NAMALWA (cell line): Measurements from ENCODE around the gene GRHL1.
A peak's percentile ranks its signal among the peaks of the same experiment; 100 is the strongest.

Experiments
- DNase-seq: peaks from one replicate; pipeline ENCODE4 v3.0.0-alpha.2; 2015; ENCODE audit warnings: low spot score

Gene GRHL1

DNA sequence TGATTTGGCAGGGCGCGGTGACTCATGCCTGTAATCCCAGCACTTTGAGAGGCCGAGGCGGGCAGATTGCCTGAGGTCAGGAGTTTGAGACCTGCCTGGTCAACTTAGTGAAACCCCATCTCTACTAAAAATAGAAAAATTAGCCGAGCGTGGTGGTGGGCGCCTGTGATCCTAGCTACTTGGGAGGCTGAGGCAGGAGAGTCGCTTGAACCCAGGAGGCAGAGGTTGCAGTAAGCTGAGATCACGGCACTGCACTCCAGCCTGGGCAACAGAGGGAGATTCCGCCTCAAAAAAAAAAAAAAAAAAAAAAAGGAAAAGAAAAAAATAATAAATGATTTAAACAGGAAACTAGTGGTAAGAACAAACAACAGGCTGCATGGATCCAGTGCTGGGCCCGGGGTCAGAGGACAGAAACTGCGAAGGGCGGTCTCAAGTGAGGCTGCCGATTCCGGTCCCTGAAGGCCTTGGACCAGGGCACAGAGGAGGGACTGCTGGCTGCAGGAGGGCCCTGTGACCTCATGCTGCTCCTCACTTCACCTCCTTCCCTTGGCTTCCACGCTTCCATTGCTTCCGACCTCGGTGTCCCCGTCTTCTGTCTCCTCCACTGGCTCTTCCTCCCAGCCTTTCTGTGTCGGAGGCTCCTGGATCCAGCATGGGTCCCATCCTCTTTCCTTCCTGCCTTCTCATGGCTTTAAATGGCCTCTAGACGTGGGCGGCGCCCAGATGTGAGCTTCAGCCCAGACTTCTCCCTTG is 2.1 kb upstream of the GRHL1 start:
- DNase-seq = no peak

DNA sequence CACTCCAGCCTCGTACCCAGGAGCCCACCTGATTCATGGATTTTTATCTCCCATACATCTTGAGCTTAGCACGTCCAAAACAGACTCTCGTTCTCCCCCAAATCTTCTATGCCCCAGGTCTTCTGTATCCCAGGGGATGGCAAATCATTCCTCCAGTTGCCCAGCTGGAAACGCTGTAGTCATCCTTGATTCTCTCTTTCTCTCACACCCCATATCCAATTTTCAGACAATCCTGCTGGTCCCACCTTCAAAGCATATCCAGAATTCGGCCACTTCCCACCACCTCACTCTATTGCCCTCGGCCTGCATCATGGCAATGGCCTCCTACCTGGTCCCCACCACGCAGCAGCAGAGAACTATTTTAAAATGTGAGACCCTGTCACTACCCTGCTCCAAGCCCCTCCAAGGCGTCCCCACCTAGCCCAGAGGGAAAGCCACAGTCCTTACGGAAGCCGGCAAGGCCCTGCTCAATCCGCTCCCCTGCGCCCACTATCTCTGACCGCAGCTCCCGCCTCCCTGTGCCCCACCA is 1.4 kb upstream of the GRHL1 start:
- DNase-seq = no peak

DNA sequence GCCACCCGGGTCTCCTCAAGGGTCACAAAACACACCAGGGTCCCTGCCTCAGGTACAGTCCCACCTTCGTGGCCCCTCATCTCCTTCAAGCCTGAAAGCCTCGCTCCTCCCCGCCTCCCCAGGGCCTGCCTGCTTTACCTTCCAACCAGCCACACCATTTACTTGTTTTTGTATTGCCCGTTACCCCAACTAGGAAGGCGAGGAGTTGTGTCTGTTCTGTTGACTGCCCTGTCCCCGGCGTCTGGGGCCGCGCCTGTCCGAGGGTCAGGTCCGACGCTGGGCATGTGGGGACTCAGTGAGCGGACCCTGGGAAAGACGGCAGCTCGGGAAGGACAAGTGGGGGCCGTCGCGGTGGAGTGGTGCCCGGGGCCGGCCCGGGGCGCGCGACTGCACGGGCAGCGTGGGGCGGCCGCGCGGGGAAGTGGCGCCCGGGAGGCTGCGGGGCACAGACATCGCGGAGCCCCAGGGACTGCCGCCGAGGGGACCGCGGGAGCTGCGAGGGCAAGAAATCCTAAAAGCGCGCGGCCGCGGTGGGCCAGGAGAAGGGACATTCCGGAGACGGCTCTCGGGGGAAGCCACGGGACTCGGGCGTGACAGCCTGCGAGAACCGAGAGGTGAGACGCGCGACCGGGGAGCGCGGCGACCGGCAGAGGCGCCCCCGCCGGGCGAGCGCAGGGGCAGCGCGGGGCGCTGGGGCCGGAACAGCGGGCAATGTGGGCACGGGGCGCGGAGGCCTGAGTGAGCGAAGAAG is 797 bp upstream of the GRHL1 start:
- peak; percentile 50 for DNase-seq

DNA sequence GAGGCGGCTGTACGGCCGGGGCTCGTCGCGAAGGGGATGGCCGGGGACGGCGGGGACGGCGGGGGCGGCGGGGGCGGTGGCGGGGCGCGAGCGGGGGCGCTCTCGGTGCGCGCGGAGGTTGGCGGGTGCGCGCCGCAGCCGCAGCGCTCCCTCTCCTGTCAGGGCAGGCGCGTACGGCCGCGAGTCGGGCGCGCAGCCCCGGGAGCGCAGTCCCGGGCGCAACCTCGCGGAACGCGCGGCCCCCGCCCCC is 296 bp upstream of the GRHL1 start:
- DNase-seq = no peak

DNA sequence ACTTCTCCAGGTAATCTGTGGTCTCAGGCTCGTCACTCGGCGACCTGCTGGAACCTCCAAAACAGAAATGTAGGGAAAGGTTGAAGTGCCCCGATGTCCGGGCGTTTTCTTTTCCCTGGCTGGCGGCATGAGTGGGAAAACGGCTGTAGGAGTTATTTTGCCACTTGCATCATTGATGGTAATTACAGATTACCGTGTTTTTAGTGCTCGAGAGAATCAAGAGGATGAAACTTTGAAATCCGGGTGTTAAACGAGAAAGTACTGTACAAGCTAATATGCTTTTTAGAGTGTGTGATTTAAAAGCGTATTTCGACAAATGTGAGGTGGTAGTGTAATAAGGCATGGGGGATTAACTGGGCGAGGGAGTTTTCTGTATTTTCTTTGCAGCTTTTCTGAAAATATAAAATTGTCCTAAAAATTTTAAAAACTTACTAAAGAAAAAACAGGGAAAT is 819 bp downstream of the GRHL1 start:
- no peak for DNase-seq

DNA sequence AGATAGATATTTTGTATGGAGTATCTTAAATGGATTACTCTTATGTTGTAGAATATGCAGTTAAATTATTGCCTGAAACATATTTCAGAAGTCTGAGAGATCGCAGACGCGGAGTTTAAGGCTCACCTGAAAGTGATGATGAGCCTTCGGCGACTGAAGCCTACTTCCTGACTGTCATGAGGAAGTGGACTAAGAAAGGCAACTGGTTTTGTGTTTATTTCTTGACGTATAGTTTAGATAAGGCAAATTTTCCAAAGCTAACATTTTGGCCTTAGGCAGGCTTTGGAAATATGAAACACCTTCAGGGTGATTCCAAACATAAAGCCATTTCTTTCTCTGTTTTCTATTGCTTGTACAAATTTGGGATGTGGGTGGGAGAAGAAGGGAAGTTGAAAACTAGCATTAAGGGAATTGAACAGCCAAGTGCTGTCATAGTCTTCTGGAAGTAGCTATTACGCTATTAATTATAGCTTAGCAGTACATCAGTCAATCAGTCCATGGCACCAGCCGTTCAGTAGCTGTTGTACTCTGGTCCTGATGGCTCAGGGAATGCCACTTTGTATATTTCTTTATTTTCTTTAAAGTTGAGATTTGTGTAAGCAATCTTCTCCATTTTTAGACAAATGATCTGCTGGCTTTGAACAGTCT is 1.5 kb downstream of the GRHL1 start:
- no peak for DNase-seq

DNA sequence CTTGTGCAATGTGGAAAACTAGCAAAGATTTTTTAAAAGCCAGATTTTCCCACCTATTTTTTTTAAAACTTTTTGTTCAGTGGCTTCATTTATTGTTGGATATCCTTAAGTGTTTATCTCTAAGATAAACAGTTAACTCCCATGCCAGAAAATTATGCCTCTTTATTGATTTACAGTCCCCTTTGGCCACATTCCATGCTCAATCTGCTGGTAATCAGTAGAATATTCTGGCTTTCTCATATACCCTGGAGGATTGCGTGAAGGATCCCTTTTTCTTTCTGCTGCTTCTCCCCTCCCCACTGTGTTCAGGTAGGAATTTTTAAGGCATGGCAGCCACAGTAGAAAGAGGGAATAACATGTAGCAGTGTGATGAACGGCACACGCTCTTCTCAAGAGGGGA is 2.6 kb downstream of the GRHL1 start:
- DNase-seq = no peak

DNA sequence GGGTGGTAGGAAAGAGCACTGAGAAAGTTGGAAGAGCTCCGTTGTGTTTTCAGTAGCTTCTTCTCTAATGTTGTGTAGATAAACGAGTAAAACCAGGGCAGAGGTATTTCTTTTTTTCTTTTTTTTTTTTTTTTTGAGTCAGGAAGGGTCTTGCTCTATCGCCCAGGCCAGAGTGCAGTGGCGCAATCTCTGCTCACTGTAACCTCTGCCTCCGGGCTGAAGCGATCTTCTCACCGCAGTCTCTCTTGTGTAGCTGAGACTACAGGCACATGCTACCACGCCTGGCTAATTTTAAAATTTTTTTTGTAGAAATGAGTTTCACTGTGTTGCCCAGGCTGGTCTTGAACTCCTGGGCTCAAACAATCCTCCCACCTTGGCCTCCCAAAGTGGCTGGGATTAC is 6.6 kb downstream of the GRHL1 start:
- DNase-seq = no peak

DNA sequence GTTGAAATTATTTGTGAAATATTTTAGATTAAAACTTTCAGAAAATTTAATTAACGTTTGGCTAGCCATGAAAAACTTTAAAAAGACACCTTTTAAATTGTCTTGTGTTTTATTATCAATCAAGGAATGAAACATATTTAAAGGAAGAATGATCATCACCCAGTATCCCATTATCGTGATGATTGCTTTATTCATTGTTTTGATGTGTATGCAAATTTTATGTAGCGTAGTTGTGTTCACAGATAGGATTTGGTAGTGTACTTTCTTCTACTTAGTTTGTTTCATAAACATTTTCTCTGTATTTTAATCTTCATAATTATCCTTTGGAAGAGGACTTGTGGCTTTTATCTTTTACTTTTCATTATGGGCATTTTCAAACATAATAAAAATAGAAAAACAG is 7.8 kb downstream of the GRHL1 start:
- no peak for DNase-seq

DNA sequence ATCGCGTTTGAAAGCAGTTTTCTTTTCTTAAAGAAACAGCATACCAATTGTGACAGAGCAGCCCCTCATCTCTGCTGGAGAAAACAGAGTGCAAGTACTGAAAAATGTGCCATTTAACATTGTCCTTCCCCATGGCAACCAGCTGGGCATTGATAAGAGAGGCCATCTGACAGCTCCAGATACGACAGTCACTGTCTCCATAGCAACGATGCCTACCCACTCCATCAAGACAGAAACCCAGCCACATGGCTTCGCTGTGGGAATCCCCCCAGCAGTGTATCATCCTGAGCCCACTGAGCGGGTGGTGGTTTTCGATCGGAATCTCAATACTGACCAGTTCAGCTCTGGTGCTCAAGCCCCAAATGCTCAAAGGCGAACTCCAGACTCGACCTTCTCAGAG is 9.5 kb downstream of the GRHL1 start:
- no peak for DNase-seq

DNA sequence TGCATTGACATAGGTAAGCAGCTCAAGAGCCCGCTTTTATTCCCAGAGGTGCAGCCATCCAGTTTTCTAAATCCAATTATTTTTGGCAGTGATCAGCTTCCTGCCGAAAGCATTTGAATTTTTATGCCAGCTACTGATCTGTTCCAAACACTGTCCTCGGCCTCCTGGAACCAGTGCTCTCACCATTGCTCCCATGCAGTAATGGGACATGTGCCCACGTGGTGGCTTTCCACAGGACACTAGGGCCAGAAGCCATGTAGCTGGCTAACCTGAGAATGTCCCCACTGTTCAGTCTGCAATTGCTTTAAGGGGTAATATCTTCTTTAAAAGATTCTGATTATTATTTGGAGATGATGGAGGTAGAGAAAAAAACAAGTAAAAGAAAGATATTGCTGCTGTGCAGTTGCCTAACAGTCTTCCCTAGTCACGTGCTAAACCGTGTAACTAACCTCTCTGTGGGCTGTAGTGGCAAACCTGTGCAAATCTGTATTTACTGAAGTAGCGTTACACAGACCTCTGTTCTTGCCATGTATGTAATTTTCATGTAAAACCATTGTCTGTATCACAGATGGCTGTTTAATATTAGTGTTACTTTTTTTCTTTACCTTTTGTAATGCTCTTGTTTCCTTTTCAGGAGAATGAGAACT is 13.0 kb downstream of the GRHL1 start:
- DNase-seq = no peak

DNA sequence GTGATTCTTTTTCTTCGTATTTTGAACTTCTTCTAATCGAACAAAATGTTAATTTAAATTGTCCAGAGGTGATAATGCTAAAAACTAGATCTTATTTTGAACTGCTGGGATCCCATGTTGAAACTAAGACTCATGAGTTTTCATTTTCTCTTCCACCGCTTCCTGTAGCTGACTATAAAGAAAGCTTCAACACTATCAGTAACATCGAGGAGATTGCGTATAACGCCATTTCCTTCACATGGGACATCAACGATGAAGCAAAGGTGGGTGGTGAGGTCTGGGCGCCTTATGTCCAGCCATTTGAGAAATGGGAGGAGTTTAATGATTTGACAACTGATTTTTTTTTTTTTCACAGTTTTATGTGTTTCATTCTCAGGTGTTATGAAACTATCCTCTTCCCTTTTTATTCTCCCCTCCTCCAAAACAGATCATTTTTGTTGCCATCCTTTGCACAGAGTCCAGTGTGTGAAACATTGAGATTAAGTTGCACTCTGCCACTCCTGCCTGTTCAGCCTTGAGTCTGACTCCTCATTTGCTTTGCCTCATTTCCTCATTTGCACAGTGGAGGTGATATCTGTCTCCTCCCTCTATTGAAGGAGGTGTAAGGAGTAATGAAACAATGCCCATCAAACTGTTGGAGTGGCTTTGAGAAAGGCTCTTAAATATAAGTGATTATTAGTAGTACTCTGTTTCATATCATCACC is 13.8 kb downstream of the GRHL1 start:
- no peak for DNase-seq

DNA sequence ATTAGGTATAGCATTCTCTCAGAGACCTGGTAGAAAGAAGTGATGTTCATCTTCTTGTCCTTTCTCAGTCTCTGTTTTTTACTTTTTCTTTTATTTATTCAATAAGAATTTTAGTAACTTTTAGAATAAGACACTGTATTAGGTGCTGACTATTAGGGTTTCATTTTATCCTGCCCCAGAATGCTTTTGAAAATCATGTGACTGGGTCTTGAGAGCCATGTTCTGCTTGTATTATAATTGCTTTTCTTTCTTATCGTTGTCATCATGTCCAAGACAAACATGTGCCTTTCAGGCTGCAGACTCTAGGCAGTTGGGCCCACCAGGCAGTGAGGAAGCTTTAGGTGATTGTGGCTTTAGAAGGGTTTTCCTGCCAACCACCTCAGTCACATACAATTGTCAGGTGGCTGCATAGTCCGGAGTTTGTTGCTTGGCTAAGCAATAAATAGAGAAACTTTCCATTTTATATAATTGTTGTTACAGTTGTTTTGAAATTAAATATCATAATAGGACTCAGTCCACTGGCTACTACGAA is 15.1 kb downstream of the GRHL1 start:
- no peak for DNase-seq

DNA sequence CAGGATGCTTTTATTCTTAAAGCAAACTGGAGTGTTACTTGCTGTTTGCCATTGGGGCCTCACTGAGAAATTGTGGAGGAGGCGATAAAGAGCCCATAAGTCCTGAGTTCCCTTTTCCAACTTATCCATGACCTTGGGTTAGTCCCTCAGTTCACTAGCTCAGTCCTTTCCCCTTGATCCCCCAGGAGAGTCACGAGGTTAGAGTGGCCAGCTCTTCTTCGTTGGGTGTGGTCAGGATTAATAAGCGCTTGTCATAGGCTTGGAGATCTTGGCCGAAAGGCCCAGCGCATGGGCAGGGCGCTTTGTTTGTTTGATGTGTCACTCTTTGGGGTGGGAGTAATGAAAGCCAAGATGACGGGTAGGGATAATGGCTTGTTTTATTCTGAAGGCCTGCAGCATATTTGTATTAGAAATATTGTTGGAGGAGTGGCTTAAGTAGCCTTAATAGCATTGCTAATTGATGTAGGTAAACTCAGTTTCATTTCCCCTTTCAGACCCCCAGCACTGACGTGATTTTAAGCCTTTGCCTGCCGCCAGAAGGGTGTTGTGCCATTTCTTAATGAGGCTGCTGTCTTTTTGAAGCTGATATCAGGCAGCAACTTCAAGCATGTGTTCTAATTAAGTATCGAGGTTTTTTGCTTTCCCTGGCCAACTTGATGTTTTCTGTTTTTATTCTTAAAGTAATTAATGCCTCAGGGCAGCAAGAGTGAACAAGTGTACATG is 15.7 kb downstream of the GRHL1 start:
- DNase-seq = peak; percentile 83

DNA sequence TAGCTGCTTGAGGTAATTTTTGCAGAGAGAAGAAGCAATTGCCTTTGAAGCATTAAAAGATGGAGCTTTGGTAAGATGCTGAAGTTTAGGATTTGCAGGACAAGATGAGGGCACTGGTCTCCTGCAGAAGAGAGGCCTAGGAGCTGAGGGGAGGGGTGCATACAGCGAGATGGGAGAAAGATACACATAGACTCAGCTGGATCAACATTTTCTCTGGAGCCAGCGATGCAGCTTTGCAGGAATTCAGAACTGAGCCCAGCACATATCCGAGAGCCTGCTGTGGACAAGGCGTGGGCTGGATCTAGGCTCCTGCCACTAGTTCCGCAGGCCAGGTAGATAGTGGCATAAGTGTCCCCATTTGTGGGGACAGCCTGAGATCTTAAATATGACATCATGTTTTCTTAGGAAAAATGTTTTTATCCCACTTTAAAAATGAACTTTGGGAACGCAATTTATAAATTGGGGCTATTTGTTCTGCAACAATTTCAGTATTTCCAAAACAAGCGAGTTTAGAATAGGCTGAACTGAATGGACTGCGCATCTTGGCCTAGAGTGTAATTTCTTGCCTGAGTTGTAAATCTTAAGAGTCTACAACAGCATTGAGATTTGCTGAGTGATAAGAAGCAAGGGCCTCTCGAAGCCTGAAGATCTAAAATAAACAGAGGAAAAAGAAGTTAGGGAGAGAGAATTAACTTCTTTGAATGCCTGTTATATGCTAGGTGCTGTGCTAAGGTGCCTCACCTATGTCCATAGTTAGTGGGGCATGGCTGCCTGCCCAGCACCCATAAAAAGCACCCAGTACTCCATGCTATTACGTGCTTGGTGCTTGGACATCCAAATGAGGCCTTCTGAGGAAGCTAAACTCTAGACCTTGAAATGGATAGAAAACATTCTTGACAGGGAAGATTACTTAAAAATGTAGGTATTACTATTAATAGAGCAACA is 17.3 kb downstream of the GRHL1 start:
- DNase-seq = no peak

DNA sequence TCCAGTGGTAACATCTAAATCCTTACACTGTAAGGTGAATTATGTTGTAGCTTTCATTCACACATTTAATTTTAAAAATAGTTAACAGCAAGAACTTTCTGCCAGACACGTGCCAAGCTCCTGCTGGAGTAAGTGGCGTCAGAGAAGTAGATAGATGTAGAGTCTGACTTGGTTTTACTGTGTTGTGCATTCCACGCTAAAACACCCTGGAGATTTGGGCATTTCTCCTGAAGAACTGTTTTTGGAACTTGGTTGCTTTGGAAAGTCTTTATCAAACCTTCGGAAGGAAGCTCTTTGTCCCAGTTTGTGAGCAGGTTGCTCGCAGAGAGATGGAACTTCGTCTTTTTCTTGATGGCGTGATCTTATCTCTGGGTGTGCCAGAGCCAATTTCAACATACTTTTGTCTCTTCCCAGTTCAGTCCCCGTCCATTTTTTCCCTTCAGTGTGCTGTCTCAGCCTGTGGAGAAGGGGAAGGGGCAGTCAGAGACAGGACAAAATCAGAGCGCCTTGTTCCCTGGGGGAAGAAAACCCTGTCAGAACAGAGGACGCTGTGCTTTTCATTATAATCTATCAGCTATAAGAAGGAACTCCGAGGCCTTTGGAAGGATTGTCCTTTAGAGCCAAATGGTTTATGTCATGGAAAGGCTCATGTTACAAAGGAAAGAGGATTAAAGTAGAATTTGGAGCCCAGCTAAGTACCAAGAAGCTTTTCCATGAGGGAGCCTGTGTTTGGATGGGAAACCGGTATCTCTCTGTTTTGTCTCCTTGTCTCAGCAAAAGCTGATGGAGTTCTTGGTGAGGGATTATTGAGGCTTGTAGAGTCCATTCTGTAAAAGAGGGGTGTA is 18.9 kb downstream of the GRHL1 start:
- DNase-seq = no peak

DNA sequence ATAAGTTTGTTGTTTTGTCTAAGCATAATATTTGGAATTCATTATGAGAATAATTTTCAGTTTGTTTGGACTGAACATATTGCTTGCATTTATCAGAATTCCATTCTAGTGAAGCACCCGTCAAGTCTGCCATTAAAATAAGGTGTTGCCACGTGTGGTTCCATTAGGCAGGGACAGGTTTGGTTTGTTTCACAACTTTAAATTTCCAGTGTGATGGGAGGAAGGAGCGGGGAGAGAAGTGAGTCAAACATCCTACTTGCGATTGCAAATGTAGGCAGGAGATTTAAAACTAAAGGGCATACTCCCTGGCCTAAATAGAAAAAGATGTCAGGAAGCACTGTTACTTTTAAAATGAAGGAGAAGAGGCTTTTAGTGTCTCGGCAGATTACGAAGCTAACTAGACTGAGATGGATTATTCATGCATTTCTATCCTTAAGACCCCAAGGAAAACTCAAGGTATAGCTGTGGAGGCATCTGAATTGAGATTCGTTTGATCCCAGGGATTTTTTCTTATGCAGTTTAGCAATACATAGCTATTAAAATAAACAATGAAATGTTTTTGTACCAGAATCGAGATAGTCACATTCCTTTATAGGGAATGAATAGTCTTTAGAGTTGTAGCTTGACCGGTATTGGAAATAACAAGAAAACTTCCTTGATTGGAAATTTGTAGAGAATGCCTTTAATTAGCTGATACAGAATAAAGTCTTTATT is 19.8 kb downstream of the GRHL1 start:
- DNase-seq = no peak

DNA sequence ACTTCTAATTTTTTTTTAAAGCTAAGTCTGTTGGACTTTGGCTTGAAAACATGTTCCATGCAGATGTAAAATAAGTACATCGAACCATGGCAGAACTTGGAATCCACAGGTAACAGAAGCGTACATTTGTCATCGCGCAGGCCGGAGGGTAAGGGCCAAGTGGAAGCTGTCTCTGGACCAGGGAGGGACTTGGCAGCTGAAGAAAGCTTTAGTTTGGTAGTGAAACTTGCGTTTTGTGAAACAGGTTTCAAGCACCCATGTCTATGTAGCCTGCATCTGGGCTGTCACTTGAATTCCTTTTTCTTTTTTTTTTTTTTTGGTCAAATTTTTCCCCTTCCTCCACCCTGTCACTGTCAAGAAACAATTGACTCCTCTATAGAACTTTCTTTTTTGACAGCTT is 20.4 kb downstream of the GRHL1 start:
- no peak for DNase-seq
